Activated T-helper 17 cell treated with anti-CD3 and anti-CD28 coated beads, Interleukin-2, amount 50 U/mL, for 72 hours (primary cell): ENCODE data around the gene C9orf78. TPM values are rescaled to one million over a fixed set of nuclear protein-coding genes. Genes with fewer than 3 reads are reported as not detected.
"Not testable (repeated sequence)": the region's sequence is repeated elsewhere in the genome, so short reads cannot be mapped to it uniquely, and the experiment has no call there.

Experiments used
- ATAC-seq: fragments of 150-1000 bp; cut with Tn5 transposase; replicated peaks from 2 replicates; pipeline ENCODE4 v1.10.0; 2021; ENCODE audit warnings: mild to moderate bottlenecking, moderate library complexity
- H3K27ac Mint-ChIP-seq: one replicate; pipeline ENCODE4 v1.8.0; 2022; ENCODE audit warnings: mixed read lengths
- H3K27me3 Mint-ChIP-seq: one replicate; pipeline ENCODE4 v1.8.0; 2022; ENCODE audit warnings: mixed read lengths
- H3K36me3 Mint-ChIP-seq: one replicate; pipeline ENCODE4 v1.8.0; 2022; ENCODE audit warnings: low read depth, mild to moderate bottlenecking, mixed read lengths
- H3K4me1 Mint-ChIP-seq: one replicate; pipeline ENCODE4 v1.8.0; 2022; ENCODE audit warnings: mixed read lengths
- H3K4me3 Mint-ChIP-seq: one replicate; pipeline ENCODE4 v1.8.0; 2022; ENCODE audit warnings: mild to moderate bottlenecking, mixed read lengths
- H3K9me3 Mint-ChIP-seq: one replicate; pipeline ENCODE4 v1.8.0; 2022; ENCODE audit warnings: mixed read lengths
- total RNA-seq, 2 donors: library from RNA; stranded (reverse); gene quantifications; one replicate each; pipeline ENCODE4 v1.2.3, GENCODE V29; 2022

The C9orf78 gene
- total RNA-seq, 2 donors from 2014 or later = 23.4 to 73.3 TPM

- H3K27ac Mint-ChIP-seq, H3K4me3 Mint-ChIP-seq, ATAC-seq, H3K27me3 Mint-ChIP-seq, H3K36me3 Mint-ChIP-seq, H3K4me1 Mint-ChIP-seq, H3K9me3 Mint-ChIP-seq: not testable (repeated sequence)
These were observed 39.0 kb downstream of the C9orf78 start for GRCh38 chr9:129796029-129796428.

GRCh38 chr9:129794549-129794948, 40.5 kb downstream of the C9orf78 start:
- no peaks in the 10 kb centered on the region for H3K9me3 Mint-ChIP-seq
- peaks cover 6% of the 10 kb centered on the region for H3K4me1 Mint-ChIP-seq
- no peak overlapping the region for H3K4me3 Mint-ChIP-seq
- H3K27me3 Mint-ChIP-seq = no peaks in the 10 kb centered on the region
- H3K36me3 Mint-ChIP-seq = no peaks in the 10 kb centered on the region
- H3K27ac Mint-ChIP-seq = no peak overlapping the region
- ATAC-seq = no peak

- peaks cover 12% of the 10 kb centered on the region for H3K27me3 Mint-ChIP-seq
- H3K27ac Mint-ChIP-seq = no peak overlapping the region
- no peak overlapping the region for H3K4me3 Mint-ChIP-seq
- no peaks in the 10 kb centered on the region for H3K4me1 Mint-ChIP-seq
- ATAC-seq = no peak
- H3K9me3 Mint-ChIP-seq = no peaks in the 10 kb centered on the region
- no peaks in the 10 kb centered on the region for H3K36me3 Mint-ChIP-seq
These were observed 48.6 kb downstream of the C9orf78 start for GRCh38 chr9:129786481-129786880.

- Mint-ChIP-seq H3K27ac (no peak overlapping the region), H3K4me1 (no peaks in the 10 kb centered on the region), H3K9me3 (no peaks in the 10 kb centered on the region), H3K4me3 (no peak overlapping the region), H3K27me3 (peaks cover 12% of the 10 kb centered on the region), H3K36me3 (no peaks in the 10 kb centered on the region)
- ATAC-seq = no peak
These were observed 49.2 kb downstream of the C9orf78 start for GRCh38 chr9:129785866-129786265.

- H3K36me3 Mint-ChIP-seq, H3K4me3 Mint-ChIP-seq, H3K27ac Mint-ChIP-seq, H3K4me1 Mint-ChIP-seq, ATAC-seq, H3K9me3 Mint-ChIP-seq: not testable (repeated sequence)
- peaks cover 12% of the 10 kb centered on the region for H3K27me3 Mint-ChIP-seq
These were observed 50.1 kb downstream of the C9orf78 start for GRCh38 chr9:129784970-129785369.

- Mint-ChIP-seq H3K9me3 (no peaks in the 10 kb centered on the region), H3K4me1 (no peaks in the 10 kb centered on the region), H3K4me3 (no peak overlapping the region), H3K36me3 (no peaks in the 10 kb centered on the region), H3K27me3 (peaks cover 14% of the 10 kb centered on the region), H3K27ac (no peak overlapping the region)
- ATAC-seq = peak; percentile 96
These were observed 51.3 kb downstream of the C9orf78 start for GRCh38 chr9:129783516-129784361.

GRCh38 chr9:129781981-129782380, 53.1 kb downstream of the C9orf78 start:
- Mint-ChIP-seq H3K4me1 (peaks cover 8% of the 10 kb centered on the region), H3K9me3 (no peaks in the 10 kb centered on the region), H3K27me3 (peaks cover 15% of the 10 kb centered on the region), H3K36me3 (no peaks in the 10 kb centered on the region), H3K4me3 (no peak overlapping the region), H3K27ac (no peak overlapping the region)
- ATAC-seq = no peak

GRCh38 chr9:129781131-129781530, 53.9 kb downstream of the C9orf78 start:
- ATAC-seq = no peak
- H3K4me1 Mint-ChIP-seq = peaks cover 10% of the 10 kb centered on the region
- peaks cover 9% of the 10 kb centered on the region for H3K27me3 Mint-ChIP-seq

GRCh38 chr9:129779560-129780190, 55.4 kb downstream of the C9orf78 start:
- Mint-ChIP-seq H3K27me3 (peaks cover 9% of the 10 kb centered on the region), H3K4me3 (no peak overlapping the region), H3K4me1 (peaks cover 10% of the 10 kb centered on the region), H3K9me3 (no peaks in the 10 kb centered on the region), H3K36me3 (no peaks in the 10 kb centered on the region), H3K27ac (peak overlapping the region; percentile 7)
- ATAC-seq = no peak

More at GRCh38 chr9:129781131-129781530, 53.9 kb downstream of the C9orf78 start:
- Mint-ChIP-seq H3K9me3 (no peaks in the 10 kb centered on the region), H3K36me3 (no peaks in the 10 kb centered on the region), H3K27ac (no peak overlapping the region), H3K4me3 (no peak overlapping the region)

GRCh38 chr9:129778469-129778868, 56.6 kb downstream of the C9orf78 start:
- Mint-ChIP-seq H3K27ac (no peak overlapping the region), H3K4me1 (peaks cover 10% of the 10 kb centered on the region), H3K9me3 (no peaks in the 10 kb centered on the region), H3K4me3 (no peak overlapping the region), H3K27me3 (peaks cover 12% of the 10 kb centered on the region), H3K36me3 (no peaks in the 10 kb centered on the region)
- no peak for ATAC-seq

- Mint-ChIP-seq H3K27ac (peak overlapping the region; percentile 47), H3K9me3 (no peaks in the 10 kb centered on the region), H3K27me3 (peaks cover 12% of the 10 kb centered on the region), H3K4me3 (peak overlapping the region; percentile 16), H3K4me1 (peaks cover 10% of the 10 kb centered on the region), H3K36me3 (no peaks in the 10 kb centered on the region)
- peak; percentile 8 for ATAC-seq
These were observed 57.3 kb downstream of the C9orf78 start for GRCh38 chr9:129777769-129778130.

Other genes starting within 250 kb of the C9orf78 start
- gene C9orf50, start 214.2 kb downstream of the C9orf78 start, total RNA-seq = not detected
- gene NTMT1, start 209.1 kb downstream of the C9orf78 start, total RNA-seq = 10 to 100 TPM; 27.2 to 61.1 TPM
- 10 to 100 TPM; 12.3 to 26.4 TPM for gene ASB6, start 193.1 kb downstream of the C9orf78 start, total RNA-seq
- under 1 TPM in 1 of 2 donors, not detected in 1; 0.32 TPM for gene PRRX2, start 169.6 kb downstream of the C9orf78 start, total RNA-seq
- not detected for gene PTGES, start 82.2 kb downstream of the C9orf78 start, total RNA-seq
- gene TOR1B, start 32.1 kb downstream of the C9orf78 start, total RNA-seq = 10 to 100 TPM; 22.0 to 26.6 TPM
- 10 to 100 TPM; 27.3 to 51.7 TPM for gene TOR1A, start 11.1 kb downstream of the C9orf78 start, total RNA-seq
- gene USP20, start 183 bp upstream of the C9orf78 start, total RNA-seq = 10 to 100 TPM; 50.1 to 52.5 TPM
- 100 to 1,000 TPM; 173 to 492 TPM for gene FNBP1, start 207.9 kb upstream of the C9orf78 start, total RNA-seq
- 10 to 100 TPM; 28.1 to 32.6 TPM for gene GPR107, start 218.6 kb upstream of the C9orf78 start, total RNA-seq